IPS-11a (cell line): Measurements from ENCODE around the gene SELENON.
A peak's percentile ranks its signal among the peaks of the same experiment; 100 is the strongest.

Source experiments
- H3K4me3 ChIP-seq: one replicate; pipeline ENCODE4 v1.5.1; 2013; ENCODE audit warnings: low read depth, low read length, control low read depth

SELENON gene

GRCh38 chr1:25808481-25809244 lies 8.7 kb downstream of the SELENON start:
- no peak overlapping the region for H3K4me3 ChIP-seq

DNA sequence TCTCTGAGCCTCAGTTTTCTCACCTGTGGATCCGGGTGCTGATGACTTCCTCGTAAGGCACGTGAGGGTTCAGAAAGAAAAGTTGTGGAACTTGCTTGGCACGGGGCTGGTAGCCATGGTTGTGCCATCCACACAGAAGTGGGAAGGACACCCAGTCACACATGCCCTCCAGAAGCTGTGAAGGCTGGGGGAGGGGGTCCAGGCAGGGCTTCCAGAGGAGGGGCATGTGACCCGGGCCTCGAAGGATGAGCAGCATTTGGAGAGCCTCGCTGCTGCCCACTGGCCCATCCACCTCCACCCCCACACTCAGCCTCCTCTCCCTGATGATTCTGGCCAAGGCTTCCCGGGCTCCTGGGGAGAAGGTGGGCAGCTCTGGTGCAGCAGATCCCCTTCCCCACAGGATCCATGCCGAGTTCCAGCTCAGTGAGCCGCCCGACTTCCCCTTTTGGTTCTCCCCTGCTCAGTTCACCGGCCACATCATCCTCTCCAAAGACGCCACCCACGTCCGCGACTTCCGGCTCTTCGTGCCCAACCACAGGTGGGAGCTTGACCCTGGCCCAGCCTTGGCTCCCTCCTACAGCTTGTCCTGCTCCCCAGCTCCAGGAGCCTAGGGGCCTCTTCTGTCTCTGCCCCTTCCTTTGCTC lies 9.4 kb downstream of the SELENON start:
- no peak overlapping the region for H3K4me3 ChIP-seq

DNA sequence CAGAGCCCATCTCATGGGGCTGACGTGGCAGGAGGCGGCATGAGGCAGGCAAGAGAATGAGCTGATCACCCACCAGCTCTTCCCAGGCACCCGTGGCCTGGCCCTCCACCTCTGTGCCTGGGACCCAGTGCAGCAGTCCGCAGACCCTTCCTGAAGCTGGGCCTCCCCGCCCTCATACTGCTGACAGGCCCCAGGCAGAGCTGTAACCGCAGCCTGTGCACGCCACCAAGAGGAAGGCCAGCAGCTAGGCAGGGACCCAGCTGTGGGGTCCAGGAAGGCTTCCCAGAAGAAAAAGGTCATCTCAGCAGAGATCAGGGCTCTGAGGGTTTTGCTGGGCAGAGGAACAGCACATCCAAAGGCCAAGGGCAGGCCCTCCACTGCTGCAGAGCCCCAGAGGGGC lies 9.9 kb downstream of the SELENON start:
- H3K4me3 ChIP-seq, result no peak overlapping the region

- no peak overlapping the region for H3K4me3 ChIP-seq
These were observed 10.6 kb downstream of the SELENON start for GRCh38 chr1:25810341-25811299.

- no peak overlapping the region for H3K4me3 ChIP-seq
These were observed 11.5 kb downstream of the SELENON start for GRCh38 chr1:25811384-25812082.

DNA sequence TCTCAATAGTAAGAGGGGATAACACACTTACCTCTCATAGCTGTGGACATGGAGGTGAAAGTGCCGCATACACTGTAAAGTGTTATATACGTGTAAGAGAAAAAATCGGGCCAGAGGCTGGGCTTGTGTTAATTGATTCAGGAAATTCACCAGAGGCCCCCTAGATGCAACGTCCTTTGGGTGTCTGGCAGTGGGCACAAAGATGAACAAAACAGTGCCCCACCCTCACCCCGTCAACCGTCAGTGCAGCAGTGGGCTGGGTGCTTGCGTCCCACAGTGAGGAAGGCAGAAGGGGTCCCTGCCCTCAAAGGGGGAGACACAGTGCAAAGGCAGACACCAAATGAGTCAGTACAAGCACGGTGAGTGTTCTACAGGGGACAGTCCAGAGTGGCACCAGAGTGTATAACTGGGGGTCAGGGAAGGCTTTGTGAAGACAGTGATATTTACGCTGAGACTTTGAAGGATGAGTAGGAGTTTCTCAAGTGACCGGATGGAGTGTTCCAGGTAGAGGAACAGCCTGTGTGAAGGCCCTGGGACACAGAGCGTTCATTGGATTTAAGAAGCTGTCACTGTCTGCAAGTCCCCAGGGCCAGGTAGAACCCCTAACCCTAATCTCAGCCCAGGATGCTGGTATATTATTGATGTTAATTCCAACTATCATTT lies 13.2 kb downstream of the SELENON start:
- no peak overlapping the region for H3K4me3 ChIP-seq

- no peak overlapping the region for H3K4me3 ChIP-seq
These were observed 13.9 kb downstream of the SELENON start for GRCh38 chr1:25813734-25814471.

DNA sequence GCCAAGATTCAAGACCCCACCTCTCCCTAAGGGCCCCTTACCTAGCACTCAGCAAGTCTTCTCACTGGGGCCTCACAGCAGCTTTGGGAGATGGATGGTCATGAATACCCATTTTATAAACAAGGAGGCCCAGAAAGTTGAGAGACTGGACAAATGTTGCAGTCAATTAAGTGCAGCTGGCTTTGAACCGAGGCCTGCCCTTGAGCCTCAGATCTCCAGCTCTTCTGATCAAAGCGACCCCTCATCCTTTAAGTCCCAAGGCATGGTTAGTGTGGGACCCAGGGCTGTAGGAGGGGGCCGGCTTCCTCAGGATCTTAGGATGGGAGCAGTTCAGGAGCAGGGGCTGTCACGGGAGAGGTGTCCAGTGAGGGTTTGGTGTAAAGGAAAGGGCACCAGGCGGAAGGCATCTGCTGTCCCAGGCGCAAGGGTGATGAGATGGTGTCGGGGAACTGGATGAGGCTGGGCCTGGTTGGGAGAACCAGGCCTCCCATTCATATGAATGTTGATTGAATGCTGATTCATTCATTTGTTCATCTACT lies 14.6 kb downstream of the SELENON start:
- H3K4me3 ChIP-seq, result no peak overlapping the region

- H3K4me3 ChIP-seq, result no peak overlapping the region
These were observed 15.5 kb downstream of the SELENON start for GRCh38 chr1:25815208-25816111.

- H3K4me3 ChIP-seq, result no peak overlapping the region
These were observed 16.2 kb downstream of the SELENON start for GRCh38 chr1:25816112-25816718.

GRCh38 chr1:25817840-25818501 lies 18.0 kb downstream of the SELENON start:
- H3K4me3 ChIP-seq, result no peak overlapping the region

DNA sequence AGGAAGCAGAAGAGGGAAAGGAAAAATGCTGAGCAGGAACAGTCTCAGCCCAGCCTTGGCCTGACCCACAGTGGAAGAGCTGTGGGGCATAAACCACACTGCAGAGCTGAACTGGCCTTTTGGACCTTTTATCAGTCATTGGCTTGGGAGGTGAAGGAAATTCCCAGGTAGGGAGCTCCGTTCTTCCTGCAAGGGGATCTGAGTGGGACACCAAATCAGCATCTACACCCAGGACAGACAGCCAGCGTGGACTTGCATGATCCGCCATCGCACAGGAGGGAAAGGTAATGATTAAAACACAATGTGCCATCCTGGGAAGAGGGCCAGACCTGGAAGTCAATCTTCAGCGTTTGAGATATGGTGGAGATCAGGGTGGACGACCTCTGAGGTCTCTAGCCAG lies 18.6 kb downstream of the SELENON start:
- H3K4me3 ChIP-seq, result no peak overlapping the region

- peak within 1 kb of the TSS; percentile 85 for H3K4me3 ChIP-seq
These were observed 19.7 kb downstream of the SELENON start, which contains the start of gene MTFR1L for GRCh38 chr1:25819491-25820246. Gene MTFR1L, plus strand, starts transcription at chr1:25819954. Its CDS starts 3,151 bp downstream, at chr1:25823105.

DNA sequence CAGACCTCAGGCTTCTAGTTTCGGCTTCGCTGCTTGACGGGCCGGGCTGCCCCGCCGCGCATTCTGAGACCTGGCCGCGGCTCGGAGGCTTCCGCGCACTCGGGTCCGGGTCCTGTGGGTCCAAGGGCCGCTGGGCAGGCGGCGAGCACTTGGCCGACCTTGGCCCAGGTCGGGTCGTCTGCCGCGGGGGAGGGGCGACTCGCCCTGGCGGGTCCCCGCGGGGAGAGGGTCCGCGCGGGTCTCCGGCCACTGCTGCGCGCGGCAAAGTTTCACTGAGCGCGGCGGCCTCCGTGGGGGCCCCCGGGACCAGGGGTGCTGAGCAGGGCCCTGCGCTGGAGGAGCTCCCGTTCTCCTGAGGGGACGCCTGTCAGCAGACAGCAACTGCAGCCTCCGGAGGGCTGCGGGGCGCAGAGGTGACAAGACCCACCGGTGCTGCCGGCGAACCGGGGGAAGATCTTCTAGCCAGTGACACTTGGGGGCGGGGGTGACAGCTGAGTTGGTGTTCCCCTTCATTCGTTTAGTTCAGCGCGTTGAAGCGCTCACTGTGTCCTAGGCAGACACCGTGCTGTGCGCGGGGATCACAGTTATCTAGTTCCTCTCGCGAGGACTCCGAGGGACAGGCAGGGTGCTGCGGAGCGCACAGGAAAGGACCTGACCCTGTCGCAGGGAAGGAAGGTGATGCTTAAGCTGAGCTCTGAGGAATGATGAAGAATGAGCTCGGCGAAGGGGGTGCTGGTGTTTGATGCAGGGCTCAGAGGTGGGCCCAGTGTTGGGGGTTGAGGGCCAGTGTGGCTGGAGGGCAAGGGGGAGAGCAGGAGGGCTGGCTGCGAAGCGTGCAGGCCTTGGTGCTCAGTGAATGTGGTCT lies 20.5 kb downstream of the SELENON start:
- peak overlapping the region; percentile 85 for H3K4me3 ChIP-seq

- peak overlapping the region; percentile 85 for H3K4me3 ChIP-seq
These were observed 21.1 kb downstream of the SELENON start for GRCh38 chr1:25821112-25821476.

DNA sequence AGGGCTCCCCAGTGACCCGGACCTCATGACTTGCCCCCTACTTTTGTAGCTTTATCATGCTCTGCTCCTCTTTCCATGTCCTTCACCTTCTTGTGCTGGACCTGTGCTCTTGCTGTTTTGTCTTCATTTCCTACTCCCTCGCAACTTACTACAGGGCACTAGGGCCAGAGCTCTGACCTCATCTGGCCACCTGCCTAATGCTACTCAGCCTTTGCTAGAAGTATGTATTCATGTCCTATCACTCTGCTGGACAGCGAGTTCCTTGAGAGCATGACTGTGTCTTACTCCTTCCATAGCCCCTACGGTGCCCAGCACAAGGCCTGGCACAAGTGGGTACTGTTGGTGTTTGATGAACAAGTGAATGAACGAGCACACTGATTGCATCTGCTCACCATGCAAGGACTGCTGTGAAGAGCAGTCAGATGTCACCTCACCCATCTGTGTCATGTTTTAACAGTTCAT lies 21.7 kb downstream of the SELENON start:
- no peak overlapping the region for H3K4me3 ChIP-seq
